ENCODE data around the gene SLCO2A1. TPM values are rescaled to one million over a fixed set of nuclear protein-coding genes. Genes with fewer than 3 reads are reported as not detected.

Gene SLCO2A1
- total and polyA plus RNA-seq, 2 experiments from 2014 or later, result 0.22 to 4.8 TPM

- H3F3A ChIP-seq (ENCODE audit: insufficient read depth), result no peaks in the 10 kb centered on the region
- H3K4me2 ChIP-seq (ENCODE audit: unreplicated experiment), result no peak overlapping the region
- no peak overlapping the region for H3K4me3 ChIP-seq
- no peak overlapping the region for H3K9ac ChIP-seq
- H2AFZ ChIP-seq, result no peak overlapping the region
- H4K20me1 ChIP-seq (ENCODE audit: insufficient read depth), result no peaks in the 10 kb centered on the region
- H3K9me2 ChIP-seq (ENCODE audit: insufficient read depth), result no peaks in the 10 kb centered on the region
- no peaks in the 10 kb centered on the region for H3K9me3 ChIP-seq (ENCODE audit: low read depth)
- H3K36me3 ChIP-seq (ENCODE audit: low read depth), result no peaks in the 10 kb centered on the region
- peaks cover 21% of the 10 kb centered on the region for H3K4me1 ChIP-seq (ENCODE audit: insufficient read depth)
- H3K79me2 ChIP-seq (ENCODE audit: insufficient read depth), result no peaks in the 10 kb centered on the region
- in situ Hi-C loops (cut with MboI), result no loop called here
- H3K27me3 ChIP-seq (replicated peaks; ENCODE audit: insufficient read depth), result no peaks in the 10 kb centered on the region
- DNase-seq, result peak; percentile 22
- 64 to 67% methylated on average over 9 of the region's 9 CpGs for WGBS, 2 experiments (ENCODE audit: low coverage in 1 of 2, low lambda C conversion rate in 2 of 2, missing lambda C conversion rate in 2 of 2)
- TF ChIP-seq EZH2phosphoT487 (IDR thresholded peaks at IDR 0.05; ENCODE audit: insufficient read depth, low read depth) (no peak), EZH2 (IDR thresholded peaks at IDR 0.05; ENCODE audit: insufficient read depth, poor library complexity, severe bottlenecking) (no peak)
- no peak overlapping the region for H3K27ac ChIP-seq
These were observed 30.2 kb upstream of the SLCO2A1 start for GRCh38 chr3:134059671-134060560.

DNA sequence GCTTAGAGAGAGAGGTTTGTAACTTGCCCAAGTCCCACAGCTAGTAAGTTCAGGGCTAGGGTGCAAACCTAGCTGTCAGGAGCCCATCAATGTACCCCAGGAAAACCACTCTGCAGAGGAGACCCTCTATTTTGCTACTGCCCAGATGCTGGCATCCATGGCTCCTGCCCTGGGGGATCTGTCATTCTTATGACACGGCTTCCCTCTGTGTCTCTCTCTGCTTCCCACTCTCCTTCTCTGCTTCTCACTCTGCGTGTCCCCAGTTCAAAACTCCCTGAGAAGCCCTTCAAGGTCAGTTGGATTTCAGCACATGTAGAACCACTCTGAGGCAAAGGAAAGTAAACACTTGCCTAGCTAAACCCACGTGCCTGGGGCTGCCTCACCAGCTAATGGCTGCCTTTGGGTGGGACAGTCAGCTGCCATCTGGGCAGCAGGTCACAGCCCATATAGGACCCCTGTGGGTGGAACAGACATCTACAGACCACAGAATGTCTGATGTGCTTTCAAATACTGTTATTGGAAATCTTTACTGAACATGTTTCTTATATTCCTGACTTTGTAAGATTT is 29.4 kb upstream of the SLCO2A1 start:
- Histone ChIP-seq H3K27me3 (replicated peaks; ENCODE audit: insufficient read depth) (no peaks in the 10 kb centered on the region), H3K9me3 (ENCODE audit: low read depth) (no peaks in the 10 kb centered on the region), H3K4me1 (ENCODE audit: insufficient read depth) (peaks cover 21% of the 10 kb centered on the region), H3K36me3 (ENCODE audit: low read depth) (no peaks in the 10 kb centered on the region), H3K4me2 (ENCODE audit: unreplicated experiment) (no peak overlapping the region), H3K79me2 (ENCODE audit: insufficient read depth) (no peaks in the 10 kb centered on the region), H3K9me2 (ENCODE audit: insufficient read depth) (no peaks in the 10 kb centered on the region), H3F3A (ENCODE audit: insufficient read depth) (no peaks in the 10 kb centered on the region), H4K20me1 (ENCODE audit: insufficient read depth) (no peaks in the 10 kb centered on the region), H3K9ac (no peak overlapping the region), H2AFZ (no peak overlapping the region), H3K27ac (no peak overlapping the region), H3K4me3 (no peak overlapping the region)
- 66 to 69% methylated on average over 3 of the region's 3 CpGs for WGBS, 2 experiments (ENCODE audit: low coverage in 1 of 2, low lambda C conversion rate in 2 of 2, missing lambda C conversion rate in 2 of 2)
- TF ChIP-seq EZH2 (IDR thresholded peaks at IDR 0.05; ENCODE audit: insufficient read depth, poor library complexity, severe bottlenecking) (no peak), EZH2phosphoT487 (IDR thresholded peaks at IDR 0.05; ENCODE audit: insufficient read depth, low read depth) (no peak)
- in situ Hi-C loops (cut with MboI), result no loop called here
- no peak for DNase-seq

DNA sequence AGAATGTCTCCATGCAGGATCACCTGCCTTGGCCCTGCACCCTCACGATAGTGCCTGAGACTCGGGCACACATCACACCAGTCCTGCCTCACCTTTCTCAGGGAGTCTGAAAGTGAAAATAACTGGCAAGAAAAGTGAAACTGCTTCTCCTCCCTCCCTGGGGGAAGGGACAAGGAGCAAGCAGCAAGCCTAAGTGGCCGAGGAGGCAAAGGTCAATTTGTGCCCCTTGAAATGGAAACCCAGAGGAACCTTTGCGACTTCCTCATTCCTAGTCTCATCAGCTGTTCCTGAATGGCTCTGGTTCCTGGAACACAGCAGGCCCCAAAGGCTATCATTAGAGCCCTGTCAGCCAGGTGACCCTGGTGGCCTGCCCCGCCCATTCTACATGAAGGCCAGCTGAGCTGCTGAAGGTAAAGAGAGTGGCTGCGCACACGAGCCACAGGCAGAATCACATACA is 28.0 kb upstream of the SLCO2A1 start:
- Histone ChIP-seq H3K4me3 (no peak overlapping the region), H3K9me3 (ENCODE audit: low read depth) (no peaks in the 10 kb centered on the region), H3K4me2 (ENCODE audit: unreplicated experiment) (peak overlapping the region; percentile 21), H3F3A (ENCODE audit: insufficient read depth) (no peaks in the 10 kb centered on the region), H3K79me2 (ENCODE audit: insufficient read depth) (no peaks in the 10 kb centered on the region), H4K20me1 (ENCODE audit: insufficient read depth) (no peaks in the 10 kb centered on the region), H3K4me1 (ENCODE audit: insufficient read depth) (peaks cover 21% of the 10 kb centered on the region), H3K9me2 (ENCODE audit: insufficient read depth) (no peaks in the 10 kb centered on the region), H3K9ac (no peak overlapping the region), H3K27ac (no peak overlapping the region), H3K27me3 (replicated peaks; ENCODE audit: insufficient read depth) (no peaks in the 10 kb centered on the region), H2AFZ (no peak overlapping the region), H3K36me3 (ENCODE audit: low read depth) (no peaks in the 10 kb centered on the region)
- no peak for DNase-seq
- in situ Hi-C loops (cut with MboI), result no loop called here
- WGBS, 2 experiments (ENCODE audit: low coverage in 1 of 2, low lambda C conversion rate in 2 of 2, missing lambda C conversion rate in 2 of 2), result 86 to 87% methylated on average over 7 of the region's 7 CpGs
- no peak for TF ChIP-seq EZH2phosphoT487 (IDR thresholded peaks at IDR 0.05; ENCODE audit: insufficient read depth, low read depth)
- no peak for TF ChIP-seq EZH2 (IDR thresholded peaks at IDR 0.05; ENCODE audit: insufficient read depth, poor library complexity, severe bottlenecking)

GRCh38 chr3:134057006-134057653 is 27.4 kb upstream of the SLCO2A1 start:
- H2AFZ ChIP-seq, result no peak overlapping the region
- H3K36me3 ChIP-seq (ENCODE audit: low read depth), result no peaks in the 10 kb centered on the region
- H3K9ac ChIP-seq, result no peak overlapping the region
- peaks cover 21% of the 10 kb centered on the region for H3K4me1 ChIP-seq (ENCODE audit: insufficient read depth)
- H3K27me3 ChIP-seq (replicated peaks; ENCODE audit: insufficient read depth), result no peaks in the 10 kb centered on the region
- WGBS, 2 experiments (ENCODE audit: low coverage in 1 of 2, low lambda C conversion rate in 2 of 2, missing lambda C conversion rate in 2 of 2), result 0 to 6% methylated on average over 2 of the region's 2 CpGs
- in situ Hi-C loops (cut with MboI), result no loop called here
- H3K9me2 ChIP-seq (ENCODE audit: insufficient read depth), result no peaks in the 10 kb centered on the region
- peak; percentile 75 for DNase-seq
- no peaks in the 10 kb centered on the region for H4K20me1 ChIP-seq (ENCODE audit: insufficient read depth)
- TF ChIP-seq EZH2phosphoT487 (IDR thresholded peaks at IDR 0.05; ENCODE audit: insufficient read depth, low read depth) (no peak), EZH2 (IDR thresholded peaks at IDR 0.05; ENCODE audit: insufficient read depth, poor library complexity, severe bottlenecking) (no peak)
- H3K4me2 ChIP-seq (ENCODE audit: unreplicated experiment), result peak overlapping the region; percentile 21
- no peaks in the 10 kb centered on the region for H3K79me2 ChIP-seq (ENCODE audit: insufficient read depth)
- no peaks in the 10 kb centered on the region for H3F3A ChIP-seq (ENCODE audit: insufficient read depth)
- no peak overlapping the region for H3K27ac ChIP-seq
- H3K4me3 ChIP-seq, result no peak overlapping the region
- no peaks in the 10 kb centered on the region for H3K9me3 ChIP-seq (ENCODE audit: low read depth)

Measured in GM23248 (cell line).